ENCODE results near the gene WDR45B.
A peak's percentile ranks its signal among the peaks of the same experiment; 100 is the strongest.

WDR45B gene

DNA sequence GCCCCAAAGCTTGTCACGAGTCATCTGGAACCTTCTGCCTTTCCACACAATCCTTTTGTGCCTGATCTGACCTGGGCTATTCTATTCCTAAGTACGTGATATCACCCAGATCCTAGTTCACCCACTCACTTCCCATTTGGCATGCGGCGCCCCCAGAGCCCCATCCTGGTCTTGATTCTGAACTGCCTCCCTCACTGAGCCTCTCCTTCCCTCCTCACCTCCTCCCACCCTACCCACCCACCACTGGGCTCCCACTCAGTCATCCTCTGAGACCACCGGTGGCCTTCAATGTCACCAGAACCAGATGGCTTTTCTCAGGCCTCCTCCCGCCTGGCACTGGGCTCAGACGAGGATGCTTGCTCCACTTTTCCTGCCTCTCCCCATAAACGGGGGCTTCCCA lies 18.5 kb downstream of the WDR45B start:
- DNase-seq (ENCODE audit: low read depth), result no peak

DNA sequence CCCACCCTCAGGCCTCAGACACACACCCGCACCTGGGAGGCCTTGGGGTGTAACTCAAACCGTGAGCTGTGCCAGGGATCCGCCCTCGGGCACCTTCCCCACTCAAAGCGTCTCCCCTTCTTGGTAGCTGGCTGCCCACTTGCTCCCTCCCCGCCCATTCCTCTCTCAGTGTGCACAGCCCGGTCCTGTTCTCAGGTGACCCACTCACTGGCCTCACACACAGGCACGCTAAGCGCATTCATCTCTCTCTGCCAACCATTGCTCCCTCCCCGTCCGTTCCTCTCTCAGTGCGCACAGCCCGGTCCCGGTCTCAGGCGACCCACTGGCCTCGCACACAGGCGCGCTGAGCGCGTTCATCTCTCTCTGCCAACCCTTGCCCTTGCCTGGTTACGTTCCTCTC lies 20.8 kb downstream of the WDR45B start:
- DNase-seq (ENCODE audit: low read depth), result no peak

DNA sequence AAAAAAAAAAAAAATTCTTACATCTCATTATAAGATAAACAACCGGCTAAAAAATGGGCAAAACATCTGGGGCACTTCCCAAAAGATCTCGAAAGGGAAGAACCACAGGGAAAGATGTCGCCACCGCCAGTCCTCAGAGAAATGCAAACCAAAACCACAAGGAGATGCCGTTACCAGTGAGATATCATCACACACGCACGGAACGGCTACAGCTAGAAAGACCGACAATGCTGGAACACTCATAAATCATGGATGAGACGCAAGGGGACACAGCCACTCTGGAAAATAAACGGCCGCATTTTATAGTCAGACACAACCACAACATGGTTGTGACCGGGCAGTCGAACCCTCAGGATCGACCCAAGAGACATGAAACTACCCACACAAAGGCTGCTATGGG lies 24.5 kb downstream of the WDR45B start:
- peak; percentile 28 for DNase-seq (ENCODE audit: low read depth)

DNA sequence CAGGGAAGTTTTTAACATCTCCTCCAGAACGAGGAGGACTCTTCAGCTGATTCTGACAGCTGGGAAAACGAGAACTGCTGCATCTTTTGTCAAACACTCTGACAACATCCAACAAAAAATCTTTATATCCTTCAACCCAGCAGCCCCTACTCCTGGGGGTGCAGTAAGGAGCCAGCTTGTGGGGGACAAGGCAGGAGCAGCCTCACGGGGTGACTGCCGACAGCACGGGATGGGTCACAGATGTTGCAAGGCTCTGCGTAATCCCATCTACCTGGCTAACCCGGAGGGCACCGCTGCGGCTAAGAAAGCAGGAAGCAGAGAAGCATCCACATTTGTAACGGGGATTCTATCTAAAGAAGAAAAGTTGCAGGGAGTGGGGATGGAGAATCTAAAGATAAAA lies 28.6 kb downstream of the WDR45B start:
- DNase-seq (ENCODE audit: low read depth), result no peak

DNA sequence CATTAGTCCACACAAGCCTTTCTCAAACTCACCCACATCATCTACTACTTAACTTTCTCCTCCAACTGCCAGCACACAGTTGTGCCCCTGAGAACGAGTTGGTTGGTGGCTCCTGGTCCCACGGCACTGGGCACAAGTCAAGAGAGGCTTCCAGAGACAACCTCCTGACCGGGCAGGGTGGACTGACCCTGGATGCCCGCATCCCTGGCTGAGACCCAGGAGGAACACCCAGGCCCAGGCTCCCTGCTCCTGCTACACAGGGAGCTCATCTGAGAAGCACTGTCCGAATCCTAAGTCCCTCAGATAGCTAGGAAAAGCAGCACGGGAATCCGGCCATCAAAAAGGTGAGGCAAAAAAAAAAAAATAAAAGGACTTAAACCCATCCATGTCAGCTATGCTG lies 29.0 kb downstream of the WDR45B start:
- no peak for DNase-seq (ENCODE audit: low read depth)

DNA sequence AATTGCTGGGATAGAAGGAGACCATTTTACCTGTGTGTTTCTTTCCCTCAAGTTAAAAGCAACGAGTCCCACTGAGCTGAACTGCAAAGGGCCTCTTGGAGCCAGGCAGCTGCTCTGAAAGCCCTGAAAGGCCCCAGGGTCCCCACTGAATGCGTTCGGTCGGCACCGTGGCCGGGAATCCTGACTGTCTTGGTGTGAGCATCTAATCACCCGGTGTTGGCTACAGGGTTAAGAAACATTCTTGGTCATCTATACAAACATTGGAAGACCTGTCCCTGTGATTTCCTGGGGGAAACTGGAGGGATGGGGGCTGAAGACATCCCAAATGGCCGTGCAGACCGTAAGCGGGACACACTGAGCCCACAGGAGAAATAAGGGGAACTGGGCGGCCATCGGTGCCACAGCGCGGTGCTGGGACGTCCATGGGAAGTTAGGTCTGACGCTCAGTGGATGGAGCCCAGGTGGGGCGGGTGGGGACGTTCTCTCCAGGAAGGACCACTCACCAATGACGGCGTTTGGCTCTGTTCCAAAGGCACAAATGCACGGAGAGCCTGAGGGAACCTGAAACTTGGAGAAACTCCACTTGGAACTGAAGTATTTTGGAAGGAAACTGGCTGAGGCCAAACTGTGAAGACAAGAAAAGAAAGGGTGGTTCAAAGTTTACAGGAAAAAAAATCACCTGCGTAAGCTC lies 32.1 kb downstream of the WDR45B start:
- DNase-seq (ENCODE audit: low read depth), result no peak

DNA sequence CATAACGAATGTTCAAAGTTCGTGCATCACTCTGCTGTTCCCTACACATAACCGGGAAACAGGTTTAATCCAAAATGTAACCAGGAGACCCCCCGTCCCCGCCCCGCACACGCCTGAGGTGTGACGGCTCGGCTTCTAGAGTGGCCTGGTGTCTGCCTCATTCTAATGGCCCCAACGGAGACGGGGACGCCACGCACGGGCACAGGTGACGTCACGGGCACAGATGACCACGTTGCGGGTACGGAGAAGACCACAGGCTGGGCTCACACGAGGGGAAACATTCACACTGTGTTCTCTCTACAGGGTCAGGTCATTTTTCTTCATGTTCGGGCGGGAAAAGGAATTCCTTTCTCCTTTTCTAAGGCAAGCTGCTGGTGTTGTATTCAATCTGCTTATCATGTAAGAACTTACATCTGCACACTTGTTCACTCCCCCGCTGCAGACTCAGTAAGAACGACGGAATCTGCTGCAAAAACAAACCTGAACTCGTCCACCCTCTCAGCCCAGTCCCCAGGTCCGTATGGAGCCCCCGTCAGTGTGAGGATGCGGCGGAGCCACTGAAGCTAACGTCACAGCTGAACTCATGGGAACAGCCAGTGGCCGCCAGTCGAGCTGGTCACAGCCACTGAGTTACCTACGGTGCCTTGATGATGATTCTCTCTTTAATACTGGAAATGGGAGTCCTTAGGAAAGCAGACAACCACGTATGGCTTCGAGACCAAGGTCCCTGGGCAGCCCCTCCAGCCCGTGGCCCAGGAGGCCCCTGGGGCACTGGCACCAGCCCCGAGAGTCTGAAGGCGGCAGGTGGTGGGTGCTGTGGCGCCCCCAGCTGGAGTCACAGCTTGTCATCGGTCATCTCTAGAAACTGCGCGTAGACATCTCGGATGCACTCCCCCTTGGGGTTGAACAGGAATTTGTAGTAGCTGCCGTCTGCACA lies 32.9 kb downstream of the WDR45B start:
- no peak for DNase-seq (ENCODE audit: low read depth)

DNA sequence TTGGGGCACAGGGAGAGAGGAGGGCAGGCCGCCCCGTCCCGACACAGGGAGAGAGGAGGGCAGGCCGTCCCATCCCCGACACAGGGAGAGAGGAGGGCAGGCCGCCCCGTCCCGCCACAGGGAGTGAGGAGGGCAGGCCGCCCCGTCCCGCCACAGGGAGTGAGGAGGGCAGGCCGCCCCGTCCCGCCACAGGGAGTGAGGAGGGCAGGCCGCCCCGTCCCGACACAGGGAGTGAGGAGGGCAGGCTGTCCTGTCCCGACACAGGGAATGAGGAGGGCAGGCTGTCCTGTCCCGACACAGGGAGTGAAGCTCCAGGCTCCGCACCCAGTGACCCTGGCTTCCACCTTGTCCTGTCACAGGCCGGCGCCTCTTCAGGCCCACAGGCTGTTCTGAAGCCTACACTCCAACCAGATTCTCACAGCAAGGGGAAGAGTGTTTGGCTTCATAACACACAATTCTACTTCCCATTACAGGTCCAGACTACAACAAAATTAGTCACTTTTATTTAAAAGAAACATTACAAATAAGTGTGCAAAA lies 34.1 kb downstream of the WDR45B start:
- no peak for DNase-seq (ENCODE audit: low read depth)

DNA sequence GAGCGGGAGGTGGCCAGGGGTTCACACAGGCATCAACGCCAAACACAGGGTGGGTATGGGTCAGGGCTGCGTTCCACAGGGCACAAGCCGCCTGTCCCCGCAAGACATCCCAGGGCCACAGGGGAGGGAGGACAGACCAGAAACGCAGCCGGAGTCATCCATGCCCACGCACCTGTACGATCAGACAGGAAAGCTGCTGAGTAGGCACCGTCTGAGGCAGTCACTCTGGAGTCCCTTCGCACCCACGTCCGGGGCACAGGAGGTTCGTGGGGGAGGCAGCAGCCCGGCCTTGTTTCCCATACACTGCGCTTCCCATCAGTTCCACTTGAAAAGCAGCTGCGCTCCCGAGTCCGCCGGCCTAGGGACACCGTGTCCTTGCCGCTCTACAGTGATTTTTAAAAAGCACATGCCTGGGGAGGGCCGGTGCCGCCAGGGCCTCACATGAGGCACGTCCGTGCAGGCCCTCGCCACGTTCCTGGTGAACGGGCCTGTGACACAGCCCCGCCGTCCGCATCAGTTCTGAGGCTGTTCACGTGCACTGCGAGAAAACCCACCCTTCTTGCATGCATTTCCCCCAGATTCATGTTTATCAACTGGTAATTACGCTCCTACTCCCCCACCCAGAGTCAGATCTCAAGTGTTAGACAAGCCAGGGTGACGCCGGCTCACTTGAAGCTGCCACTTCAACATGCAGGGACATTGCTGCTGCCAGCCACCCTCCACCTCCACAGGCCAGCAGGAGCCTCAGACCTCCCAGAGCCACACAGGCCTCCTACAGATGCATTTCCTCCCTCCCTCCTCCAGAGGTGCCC lies 34.8 kb downstream of the WDR45B start:
- no peak for DNase-seq (ENCODE audit: low read depth)

DNA sequence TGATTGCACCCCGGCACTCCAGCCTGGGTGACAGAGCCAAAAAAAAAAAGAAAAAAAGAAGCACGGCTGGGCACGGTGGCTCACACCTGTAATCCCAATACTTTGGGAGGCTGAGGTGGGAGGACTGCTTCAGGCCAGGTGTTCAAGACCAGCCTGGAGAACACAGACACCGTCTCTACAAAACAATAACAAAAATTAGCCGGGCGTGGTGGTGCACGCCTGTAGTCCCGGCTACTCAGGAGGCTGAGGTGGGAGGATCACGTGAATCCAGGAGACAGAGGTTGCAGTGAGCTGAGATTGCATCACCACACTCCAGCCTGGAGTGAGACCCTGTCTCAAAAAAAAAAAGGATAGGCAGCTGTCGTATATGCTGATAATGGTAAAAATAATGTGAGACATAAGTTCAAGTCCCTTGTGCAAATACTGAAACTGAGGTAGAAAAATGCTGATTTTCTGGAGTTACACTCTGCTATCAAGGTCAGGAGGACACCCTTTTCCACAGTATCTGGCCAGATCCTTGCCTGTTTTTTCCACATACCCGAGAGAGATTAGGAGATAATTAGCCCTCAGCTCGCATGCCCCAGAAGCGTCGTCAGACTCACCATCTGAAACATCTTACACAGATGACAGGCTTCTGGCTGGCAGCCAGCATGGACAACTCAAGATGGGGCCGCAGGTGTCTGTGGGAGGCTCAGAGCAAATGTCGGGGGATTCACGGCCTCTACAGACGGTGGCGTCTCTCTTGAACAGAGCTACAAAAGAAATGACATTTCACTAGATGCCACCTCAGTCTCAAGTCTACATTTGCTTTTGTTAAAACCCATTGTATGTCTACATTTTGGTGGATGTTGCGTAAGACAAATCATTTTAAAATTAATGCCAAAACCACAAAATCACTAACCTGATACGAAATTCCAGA lies 36.8 kb downstream of the WDR45B start:
- DNase-seq (ENCODE audit: low read depth), result no peak

DNA sequence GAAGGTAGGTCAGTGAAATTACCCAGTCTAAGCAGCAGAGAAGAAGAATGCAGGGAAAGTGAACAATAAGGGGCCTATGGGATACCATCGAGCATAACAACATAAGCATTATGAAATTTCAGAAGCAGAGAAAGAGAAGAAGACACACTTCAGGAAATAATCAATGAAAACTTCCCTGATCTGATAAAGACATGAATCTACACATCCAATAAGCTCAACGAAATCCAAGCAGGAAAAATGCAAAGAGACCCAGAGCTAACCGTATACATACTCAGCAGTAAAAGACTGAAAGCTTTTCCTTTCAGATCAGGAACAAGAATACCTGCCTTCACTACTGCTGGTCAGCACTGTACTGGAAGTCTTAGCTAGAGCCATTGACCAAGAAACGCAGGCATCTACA lies 38.6 kb downstream of the WDR45B start:
- no peak for DNase-seq (ENCODE audit: low read depth)

DNA sequence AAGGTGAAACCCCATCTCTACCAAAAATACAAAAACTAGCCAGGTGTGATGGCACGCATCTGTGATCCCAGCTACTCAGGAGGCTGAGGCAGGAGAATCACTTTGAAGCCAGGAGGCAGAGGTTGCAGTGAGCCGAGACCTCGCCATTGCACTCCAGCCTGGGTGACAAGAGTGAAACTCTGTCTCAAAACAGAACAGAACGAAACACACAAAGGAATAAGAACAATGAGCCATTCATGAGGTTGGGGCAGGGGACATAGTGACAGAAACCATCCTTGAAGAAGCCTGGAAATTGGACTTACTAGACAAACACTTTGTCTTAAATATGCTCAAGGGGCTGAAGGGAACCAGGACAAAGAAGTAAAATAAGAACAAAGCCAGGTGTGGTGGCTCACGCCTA lies 39.4 kb downstream of the WDR45B start:
- DNase-seq (ENCODE audit: low read depth), result no peak

DNA sequence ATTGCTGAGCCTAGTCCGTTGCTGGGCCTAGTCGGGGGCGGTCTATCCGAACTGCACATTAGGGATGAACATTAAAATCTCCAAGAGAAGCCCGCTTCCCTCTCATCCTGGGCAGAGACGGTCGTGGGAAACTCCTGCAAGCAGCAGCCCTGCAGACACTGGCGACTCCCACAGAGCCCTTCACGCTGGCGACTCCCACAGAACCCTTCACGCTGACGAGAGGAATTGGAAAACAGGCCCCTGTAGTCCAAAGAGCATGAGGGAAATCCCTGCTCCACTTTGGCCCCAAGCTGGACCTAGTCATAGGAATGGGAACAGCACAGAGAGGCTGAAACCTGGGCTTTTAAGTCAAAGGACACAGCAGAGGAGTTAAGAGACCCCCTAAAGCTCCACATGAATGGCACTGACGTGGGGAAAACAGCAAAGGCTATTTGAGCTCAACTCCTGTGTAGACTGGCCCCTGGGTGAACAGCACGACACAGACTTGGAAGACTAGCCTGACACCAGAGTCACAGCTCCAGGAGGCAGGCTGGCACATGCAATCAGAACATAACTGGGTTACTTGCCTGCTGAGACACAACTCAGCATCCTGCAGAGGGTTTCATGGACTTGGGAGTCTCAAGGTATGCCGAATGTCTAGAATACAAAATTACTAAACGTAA lies 42.2 kb downstream of the WDR45B start:
- no peak for DNase-seq (ENCODE audit: low read depth)

DNA sequence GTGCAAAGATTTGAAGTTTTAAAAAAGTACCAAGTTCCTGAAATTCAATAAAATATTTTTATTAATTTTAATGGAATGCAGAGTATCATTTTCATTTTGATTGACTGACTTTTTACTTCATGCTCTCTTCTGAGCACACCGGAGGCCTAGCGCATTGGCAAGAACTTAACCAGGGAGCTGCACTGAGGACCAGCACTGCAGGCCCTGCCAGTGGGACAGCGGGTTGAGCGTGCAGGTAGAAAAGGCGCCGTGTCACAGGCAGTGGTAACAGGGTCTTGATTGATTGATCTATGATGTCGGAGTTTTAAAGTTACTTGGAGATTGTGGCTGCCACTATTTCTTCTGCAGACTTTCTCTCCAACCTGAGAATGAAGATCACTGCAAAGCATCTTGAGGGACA lies 43.7 kb downstream of the WDR45B start:
- no peak for DNase-seq (ENCODE audit: low read depth)

DNA sequence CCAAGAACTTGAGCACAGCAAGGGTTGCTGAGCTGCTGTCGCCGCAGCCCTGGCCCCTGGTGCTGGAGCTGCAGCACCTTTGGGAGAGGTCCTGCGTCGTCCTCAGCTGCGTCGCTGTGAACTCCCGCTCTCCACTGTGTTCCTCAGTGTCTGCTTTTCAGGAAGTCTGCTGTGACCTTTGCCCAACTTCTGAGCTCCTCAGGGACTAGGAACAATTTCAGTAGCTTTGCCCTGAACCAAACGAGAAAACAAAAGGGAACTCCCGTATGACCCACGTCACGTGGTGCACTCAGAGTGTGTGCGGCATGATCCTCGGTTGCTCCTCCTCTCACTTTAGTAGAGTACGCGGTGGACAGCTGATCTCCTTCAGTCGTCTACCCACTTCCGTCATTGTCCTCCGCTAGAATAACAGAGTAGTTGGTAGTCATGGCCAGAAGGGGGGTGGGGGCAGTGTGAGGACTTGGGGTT lies 44.2 kb downstream of the WDR45B start:
- no peak for DNase-seq (ENCODE audit: low read depth)

DNA sequence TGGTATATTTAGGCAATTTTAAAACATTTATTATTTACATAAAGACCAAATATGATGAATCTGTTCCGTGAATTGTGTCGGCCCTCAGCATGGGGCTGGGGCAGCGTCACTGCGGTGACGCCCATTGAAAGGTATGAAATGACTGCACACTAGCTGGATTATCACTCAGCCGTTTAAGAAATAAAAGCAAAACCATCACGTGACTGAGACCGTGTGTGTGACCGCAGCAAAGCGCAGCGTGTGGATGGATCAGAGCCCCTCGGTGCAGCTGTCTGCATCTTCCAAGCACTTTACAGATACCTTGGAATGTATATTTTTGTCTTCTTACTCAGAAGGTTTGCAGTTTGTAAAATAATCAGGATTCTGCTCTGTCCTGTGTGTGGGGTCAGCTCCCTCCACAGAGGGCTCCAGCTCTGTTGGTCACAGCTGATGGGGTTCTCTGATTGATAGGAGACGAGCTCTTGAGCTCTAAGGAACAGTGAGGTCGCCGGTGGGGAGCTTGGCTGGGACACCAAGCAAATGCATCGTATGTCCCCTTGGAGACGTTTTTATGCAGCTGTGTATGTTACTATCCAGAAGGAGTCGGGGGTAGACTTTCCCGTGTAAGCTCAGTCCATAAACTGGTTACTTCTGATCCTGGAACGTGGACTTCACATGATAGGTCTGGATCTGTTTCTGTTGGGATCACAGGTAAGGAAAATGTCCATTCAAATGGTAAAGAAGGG lies 45.1 kb downstream of the WDR45B start:
- DNase-seq (ENCODE audit: low read depth), result no peak

DNA sequence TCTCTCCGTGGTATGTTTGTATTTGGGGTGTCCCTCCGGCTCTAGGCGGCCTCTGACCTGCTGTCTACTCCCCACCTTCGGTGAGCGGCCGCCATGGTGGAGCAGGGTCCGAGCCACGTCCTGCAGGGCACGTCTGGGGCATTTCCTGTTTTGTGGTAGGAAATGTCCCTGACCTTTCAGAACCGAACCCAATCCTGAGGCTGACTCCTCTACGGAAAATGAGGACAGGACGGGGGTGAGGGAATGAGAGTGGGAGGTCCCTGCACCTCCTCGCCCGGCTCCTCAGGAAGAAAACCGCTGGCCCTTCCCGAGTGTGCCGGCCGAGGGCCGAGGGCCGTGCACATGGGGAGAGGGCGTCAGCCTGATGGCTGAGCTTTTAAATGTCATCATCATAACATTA lies 45.8 kb downstream of the WDR45B start:
- DNase-seq (ENCODE audit: low read depth), result no peak

DNA sequence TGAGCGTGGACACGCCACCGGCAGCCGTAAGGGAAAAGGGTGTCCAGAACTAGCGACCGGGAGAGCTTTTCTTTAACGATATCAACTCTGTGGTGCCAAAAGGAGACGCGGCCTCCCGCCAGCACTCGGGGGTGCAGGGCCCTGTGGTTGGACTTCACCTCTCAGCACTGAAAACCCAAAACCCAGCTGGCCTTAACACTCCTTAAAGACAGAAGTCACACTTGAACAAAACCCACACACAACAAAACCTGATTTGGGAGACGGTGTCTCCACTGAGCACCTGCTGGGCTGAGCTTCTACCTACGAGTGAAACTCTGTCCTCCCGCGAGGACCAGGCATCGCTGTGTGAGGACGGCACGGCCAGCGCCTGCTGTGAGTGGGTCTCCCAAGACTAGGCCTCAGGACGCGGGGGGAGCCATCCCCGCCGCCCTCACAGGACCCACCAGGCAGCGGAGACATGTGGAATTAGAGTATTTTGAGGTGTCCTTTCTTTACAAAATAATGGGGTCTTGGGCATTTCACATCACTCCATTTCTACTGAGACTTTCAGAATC lies 46.7 kb downstream of the WDR45B start:
- no peak for DNase-seq (ENCODE audit: low read depth)

DNA sequence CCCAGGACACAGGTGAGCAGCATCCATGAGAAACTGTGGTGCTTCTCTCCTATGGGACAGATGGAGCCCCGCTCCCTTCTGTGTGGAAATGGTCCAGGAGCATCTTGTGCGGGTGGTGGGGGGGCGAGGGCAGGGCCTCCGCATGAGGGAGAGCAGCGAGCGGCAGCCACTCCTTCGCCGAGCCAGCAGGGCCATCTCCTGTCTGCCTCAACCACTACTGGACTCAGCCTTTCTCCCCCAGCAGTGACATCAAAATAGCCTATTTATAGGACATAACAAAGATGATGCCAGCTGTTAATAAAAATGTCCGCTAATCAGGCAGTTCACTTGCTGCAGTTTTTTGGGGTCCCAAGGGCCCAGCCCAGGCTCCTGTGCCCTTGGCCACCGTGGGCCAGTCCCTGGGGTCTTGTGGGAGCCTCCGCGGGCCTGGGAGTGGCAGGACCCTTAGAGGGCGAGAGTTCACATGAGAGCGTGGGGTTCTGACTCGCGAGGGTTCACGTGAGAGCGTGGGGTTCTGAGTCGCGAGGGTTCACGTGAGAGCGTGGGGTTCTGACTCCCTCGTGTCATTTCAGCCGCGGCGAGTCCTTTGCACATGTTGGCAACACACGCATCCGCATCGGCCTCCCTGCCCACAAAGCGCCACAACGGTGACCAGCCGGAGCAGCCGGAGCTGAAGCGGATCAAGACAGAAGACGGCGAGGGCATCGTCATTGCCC lies 47.4 kb downstream of the WDR45B start:
- DNase-seq (ENCODE audit: low read depth), result no peak
